Uterus (tissue), 3 donors: ENCODE results near the gene TARP.

ENCODE experiments used
- DNase-seq, 2 donors: peaks; one replicate each; pipeline ENCODE4 v3.0.0-alpha.2; 2019 to 2020
- H3K27ac ChIP-seq, 2 donors: fragments of 200-600 bp; sonication (generic); 1 replicate in 1 of 2; 2 replicates in 1 of 2; pipeline ENCODE4 v1.5.1; 2016 to 2018
- H3K27me3 ChIP-seq, 2 donors: fragments of 200-600 bp; sonication (generic); one replicate each; pipeline ENCODE4 v1.5.1; 2018 to 2019; ENCODE audit warnings: control low read depth in 1 of 2
- H3K36me3 ChIP-seq, 2 donors: fragments of 200-600 bp; sonication (generic); one replicate each; pipeline ENCODE4 v1.5.1; 2019; ENCODE audit warnings: control low read depth in 1 of 2
- H3K4me1 ChIP-seq, 2 donors: fragments of 200-600 bp; sonication (generic); one replicate each; pipeline ENCODE4 v1.5.1; 2018 to 2019; ENCODE audit warnings: control low read depth in 1 of 2
- H3K4me3 ChIP-seq, 2 donors: fragments of 200-600 bp; sonication (generic); 1 replicate in 1 of 2; 2 replicates in 1 of 2; pipeline ENCODE4 v1.5.1; 2018 to 2019; ENCODE audit warnings: mild to moderate bottlenecking in 1 of 2
- H3K9me3 ChIP-seq, 2 donors: fragments of 200-600 bp; sonication (generic); one replicate each; pipeline ENCODE4 v1.5.1; 2019; ENCODE audit warnings: control low read depth in 1 of 2
- POLR2A ChIP-seq, 2 donors: fragments of 450-650 bp; IDR thresholded peaks; one replicate each; pipeline ENCODE4 v1.6.1; 2016; ENCODE audit warnings: antibody characterized with exemption in 2 of 2, mild to moderate bottlenecking in 1 of 2, moderate library complexity in 1 of 2
- intact Hi-C: fragments of 100-400 bp; cut with DNase I; formaldehyde crosslinking; loops from one replicate; pipeline ENCODE4 v1.15.1; 2023; ENCODE audit warnings: low total_unique reads
- TF ChIP-seq, protein P1 (sequence below), 4 experiments: fragments of 200-600 bp in 2 of 4; fragments of 450-650 bp in 2 of 4; sonication (generic) in 2 of 4; IDR thresholded peaks; one replicate each; pipeline ENCODE4 v1.5.1; 2016 to 2019; ENCODE audit warnings: antibody characterized with exemption in 4 of 4, mild to moderate bottlenecking in 2 of 4, moderate library complexity in 1 of 4
- donor health status: DM: yes; HTN: yes; CAD: no.

The TARP gene

DNA sequence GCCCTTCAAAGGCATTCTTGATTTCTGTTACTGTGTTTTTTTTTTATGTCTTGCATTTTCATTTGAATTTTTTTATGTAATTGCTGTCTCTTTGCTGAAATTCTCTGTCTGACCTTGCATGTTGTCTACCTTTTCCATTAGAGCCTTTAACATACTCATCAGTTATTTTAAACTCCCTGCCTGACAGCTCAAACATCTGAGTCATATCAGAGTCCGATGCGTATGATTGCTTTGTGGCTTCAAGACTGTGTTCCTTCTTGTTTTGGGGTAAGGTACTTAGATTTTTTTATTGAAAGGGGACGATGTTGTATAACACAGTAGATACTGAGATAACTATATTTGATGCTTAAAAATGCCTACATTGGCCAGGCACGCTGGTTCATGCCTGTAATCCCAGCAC lies 9.7 kb upstream of the TARP start:
- intact Hi-C loops: no loop called here
- DNase-seq: no peak
- Histone ChIP-seq H3K27me3 (no peaks in the 10 kb centered on the region), H3K36me3 (no peaks in the 10 kb centered on the region), H3K4me3 (no peak overlapping the region), H3K4me1 (no peaks in the 10 kb centered on the region), H3K9me3 (no peaks in the 10 kb centered on the region), H3K27ac (no peak overlapping the region)
- TF ChIP-seq, protein P1, sequence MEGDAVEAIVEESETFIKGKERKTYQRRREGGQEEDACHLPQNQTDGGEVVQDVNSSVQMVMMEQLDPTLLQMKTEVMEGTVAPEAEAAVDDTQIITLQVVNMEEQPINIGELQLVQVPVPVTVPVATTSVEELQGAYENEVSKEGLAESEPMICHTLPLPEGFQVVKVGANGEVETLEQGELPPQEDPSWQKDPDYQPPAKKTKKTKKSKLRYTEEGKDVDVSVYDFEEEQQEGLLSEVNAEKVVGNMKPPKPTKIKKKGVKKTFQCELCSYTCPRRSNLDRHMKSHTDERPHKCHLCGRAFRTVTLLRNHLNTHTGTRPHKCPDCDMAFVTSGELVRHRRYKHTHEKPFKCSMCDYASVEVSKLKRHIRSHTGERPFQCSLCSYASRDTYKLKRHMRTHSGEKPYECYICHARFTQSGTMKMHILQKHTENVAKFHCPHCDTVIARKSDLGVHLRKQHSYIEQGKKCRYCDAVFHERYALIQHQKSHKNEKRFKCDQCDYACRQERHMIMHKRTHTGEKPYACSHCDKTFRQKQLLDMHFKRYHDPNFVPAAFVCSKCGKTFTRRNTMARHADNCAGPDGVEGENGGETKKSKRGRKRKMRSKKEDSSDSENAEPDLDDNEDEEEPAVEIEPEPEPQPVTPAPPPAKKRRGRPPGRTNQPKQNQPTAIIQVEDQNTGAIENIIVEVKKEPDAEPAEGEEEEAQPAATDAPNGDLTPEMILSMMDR (IDR thresholded peaks at IDR 0.05): no peak
- TF ChIP-seq POLR2A (IDR thresholded peaks at IDR 0.05): no peak

DNA sequence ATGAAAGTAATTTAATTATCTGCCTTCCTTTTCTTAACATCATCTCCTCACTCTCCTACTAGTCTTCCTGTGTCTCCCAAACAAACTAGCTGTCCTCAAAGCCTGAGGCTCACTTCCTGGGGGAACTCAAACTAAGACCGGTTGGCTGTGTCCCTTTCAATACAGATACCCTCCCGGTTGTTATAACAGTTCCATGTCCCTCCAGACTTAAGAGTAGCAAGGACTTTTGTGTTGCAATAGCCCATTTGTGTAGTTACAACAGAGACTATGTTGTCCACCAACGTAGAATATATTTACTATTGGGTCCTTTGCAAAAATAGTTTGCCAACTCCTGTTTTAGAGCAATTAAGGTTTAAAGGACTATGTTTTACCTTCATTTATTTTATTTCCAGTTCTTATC lies 8.6 kb upstream of the TARP start:
- no peaks in the 10 kb centered on the region for H3K9me3 ChIP-seq
- H3K4me3 ChIP-seq: no peak overlapping the region
- H3K4me1 ChIP-seq: no peaks in the 10 kb centered on the region
- H3K27ac ChIP-seq: no peak overlapping the region
- TF ChIP-seq, protein P1 (IDR thresholded peaks at IDR 0.05): no peak
- TF ChIP-seq POLR2A (IDR thresholded peaks at IDR 0.05): no peak
- no peak for DNase-seq
- no peaks in the 10 kb centered on the region for H3K36me3 ChIP-seq
- no peaks in the 10 kb centered on the region for H3K27me3 ChIP-seq
- intact Hi-C loops: no loop called here

DNA sequence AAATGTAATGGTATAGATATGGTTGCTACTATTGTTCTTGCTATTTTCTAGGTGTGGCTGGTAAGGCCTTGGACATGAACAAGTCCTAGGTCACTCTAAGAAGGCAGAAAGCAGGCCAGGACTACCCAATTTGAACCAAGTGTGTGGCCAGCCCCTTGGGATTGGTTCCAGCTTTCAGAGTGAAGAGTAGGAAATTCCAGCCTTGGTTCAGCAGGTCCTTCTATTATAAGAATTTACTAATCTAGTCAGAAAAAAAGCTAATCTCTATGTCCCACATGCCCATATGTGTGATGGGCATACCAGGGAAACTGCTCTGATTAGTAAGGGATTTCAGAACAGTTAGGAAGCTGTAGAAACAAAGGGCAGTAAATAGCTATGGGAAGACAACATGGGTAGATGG lies 7.8 kb upstream of the TARP start:
- Histone ChIP-seq H3K27me3 (no peaks in the 10 kb centered on the region), H3K27ac (no peak overlapping the region), H3K4me1 (no peaks in the 10 kb centered on the region), H3K36me3 (no peaks in the 10 kb centered on the region), H3K4me3 (no peak overlapping the region), H3K9me3 (no peaks in the 10 kb centered on the region)
- no peak for DNase-seq
- TF ChIP-seq, protein P1 (IDR thresholded peaks at IDR 0.05): no peak
- TF ChIP-seq POLR2A (IDR thresholded peaks at IDR 0.05): no peak
- intact Hi-C loops: no loop called here

DNA sequence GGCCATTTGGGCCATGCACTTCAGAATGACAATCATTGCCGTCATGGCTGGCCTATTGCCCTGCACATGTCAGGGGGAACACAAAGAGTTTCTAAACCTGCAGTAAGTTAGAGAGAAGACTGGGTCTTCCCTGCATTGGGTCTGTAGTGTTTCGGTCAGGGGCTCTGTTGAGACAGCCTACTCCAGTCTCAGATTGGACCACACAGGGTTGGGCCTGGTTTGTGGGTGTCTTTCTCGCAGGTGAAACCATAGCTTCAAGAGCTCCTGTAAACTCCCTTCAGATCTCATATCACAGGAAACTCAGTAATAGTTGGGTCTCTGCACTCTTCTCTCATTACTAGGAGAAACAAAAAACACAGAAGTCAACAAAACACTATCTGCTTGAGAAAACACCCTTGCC lies 7.3 kb upstream of the TARP start:
- TF ChIP-seq, protein P1 (IDR thresholded peaks at IDR 0.05): no peak
- TF ChIP-seq POLR2A (IDR thresholded peaks at IDR 0.05): no peak
- intact Hi-C loops: no loop called here
- H3K27me3 ChIP-seq: no peaks in the 10 kb centered on the region
- no peaks in the 10 kb centered on the region for H3K4me1 ChIP-seq
- H3K4me3 ChIP-seq: no peak overlapping the region
- no peak for DNase-seq
- H3K36me3 ChIP-seq: no peaks in the 10 kb centered on the region
- no peak overlapping the region for H3K27ac ChIP-seq
- H3K9me3 ChIP-seq: no peaks in the 10 kb centered on the region

DNA sequence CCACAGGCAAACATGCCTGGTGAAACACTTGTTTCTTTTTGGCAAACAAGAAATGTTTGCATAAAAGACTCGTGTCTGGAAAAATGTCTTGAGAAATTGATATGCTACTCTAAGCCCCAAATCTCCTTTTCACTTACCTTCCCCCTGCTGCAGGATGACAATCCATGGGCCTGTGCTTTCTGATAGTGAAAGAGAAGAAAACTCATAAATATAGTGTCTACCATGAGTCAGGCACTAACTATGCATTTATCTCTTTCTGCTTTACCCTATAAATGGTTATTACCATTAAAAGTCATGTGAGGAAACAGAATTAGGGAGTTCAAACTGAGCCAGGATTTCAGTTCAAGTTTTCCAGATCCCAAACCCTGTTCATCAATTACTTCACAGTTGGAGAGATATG lies 6.6 kb upstream of the TARP start:
- Histone ChIP-seq H3K4me1 (no peaks in the 10 kb centered on the region), H3K36me3 (no peaks in the 10 kb centered on the region), H3K4me3 (no peak overlapping the region), H3K27ac (no peak overlapping the region), H3K27me3 (no peaks in the 10 kb centered on the region), H3K9me3 (no peaks in the 10 kb centered on the region)
- intact Hi-C loops: no loop called here
- DNase-seq: no peak
- TF ChIP-seq POLR2A (IDR thresholded peaks at IDR 0.05): no peak
- TF ChIP-seq, protein P1 (IDR thresholded peaks at IDR 0.05): no peak
